CD4-positive, alpha-beta T cell treated with Interleukin-12 subunit alpha and Interleukin-12 subunit beta, for 1 hour (primary cell): ENCODE measurements around the gene TOLLIP.
"Not testable (repeated sequence)": the region's sequence is repeated elsewhere in the genome, so short reads cannot be mapped to it uniquely, and the experiment has no call there.

Experiments used
- DNase-seq: peaks from one replicate; pipeline ENCODE4 v3.0.0-alpha.2; 2020

Gene TOLLIP

GRCh38 chr11:1279674-1280055 lies 29.8 kb downstream of the TOLLIP start:
- no peak for DNase-seq

DNA sequence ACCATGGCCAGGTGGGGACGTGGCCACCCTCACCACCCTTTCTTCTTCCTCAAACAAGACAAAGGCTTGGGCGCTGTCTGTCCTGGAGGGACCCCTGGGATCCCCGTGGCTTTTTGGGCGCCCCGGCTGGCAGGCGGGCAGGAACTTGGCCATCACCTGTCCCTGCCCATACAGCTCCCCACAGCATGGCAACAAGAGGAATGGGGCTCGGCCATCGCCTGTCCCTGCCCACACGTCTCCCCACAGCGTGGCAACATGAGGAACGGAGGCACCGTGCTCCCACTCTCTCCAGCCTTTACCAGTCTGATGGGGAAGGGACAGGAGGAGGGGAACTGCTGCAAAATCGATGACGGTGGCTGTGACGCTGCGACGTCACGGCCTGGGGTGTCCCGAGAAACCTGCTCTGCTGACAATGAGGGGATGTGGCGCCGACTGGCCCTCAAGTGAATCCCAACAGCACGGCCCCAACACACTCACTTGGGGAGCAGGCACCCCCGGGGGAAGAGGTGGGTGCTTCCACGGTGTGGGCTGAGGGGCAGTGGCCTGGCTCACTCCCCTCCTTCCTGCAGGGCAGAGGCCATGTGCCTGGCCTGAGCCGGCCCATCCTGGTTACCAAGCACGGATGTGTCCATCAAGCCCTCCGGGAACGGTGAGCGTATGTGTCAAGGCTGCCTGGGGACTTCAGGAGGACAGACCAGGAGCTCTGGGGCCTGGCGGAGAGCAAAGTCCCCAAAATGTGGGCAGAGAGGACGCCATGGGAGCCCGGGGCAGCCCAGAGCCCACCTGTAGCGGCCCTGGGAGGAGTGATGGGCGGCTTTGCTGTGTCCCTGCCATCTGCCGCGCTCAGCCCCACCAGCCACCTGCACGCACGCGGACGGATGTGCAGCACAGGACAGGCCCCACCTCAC lies 30.4 kb downstream of the TOLLIP start:
- no peak for DNase-seq

GRCh38 chr11:1277936-1278512 lies 31.4 kb downstream of the TOLLIP start:
- no peak for DNase-seq

- DNase-seq, result no peak
Measured at GRCh38 chr11:1276866-1277615, 32.4 kb downstream of the TOLLIP start.

DNA sequence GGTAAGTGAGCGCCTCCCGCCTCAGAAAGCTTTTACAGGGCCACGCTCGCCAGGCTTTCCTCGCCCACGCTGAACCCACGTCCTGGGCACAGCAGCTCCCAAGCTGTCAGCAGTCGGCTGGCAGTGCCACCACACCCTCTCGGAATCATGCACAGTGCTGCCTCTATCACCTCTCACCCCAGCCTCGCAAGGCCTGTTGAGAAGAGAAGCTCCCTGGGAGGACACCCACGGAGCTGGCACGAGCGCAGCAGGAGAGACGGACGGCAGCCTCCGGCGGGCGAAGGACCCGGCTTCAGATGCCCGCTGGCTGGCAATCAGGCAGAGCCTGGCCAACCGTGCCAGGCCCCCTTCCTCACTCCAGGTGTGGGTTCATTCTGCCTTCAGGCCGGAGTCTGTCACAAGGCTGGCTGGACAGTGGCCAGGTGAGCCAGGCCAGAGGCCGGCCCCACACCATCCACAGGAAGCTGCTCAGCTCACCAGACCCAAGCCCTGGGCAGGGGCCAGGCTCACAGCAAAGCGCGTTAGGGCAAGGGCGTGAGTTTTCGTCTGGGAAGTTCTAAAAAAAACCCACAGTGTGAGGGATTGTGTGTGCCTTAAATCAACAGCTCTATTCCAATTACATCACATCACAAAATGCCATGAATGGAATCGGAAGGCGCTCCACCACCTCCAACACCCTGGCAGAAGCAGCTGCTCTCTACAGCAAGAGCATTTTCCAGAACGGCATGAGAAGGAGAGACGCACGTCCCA lies 33.2 kb downstream of the TOLLIP start:
- DNase-seq, result no peak

GRCh38 chr11:1275021-1275420 lies 34.4 kb downstream of the TOLLIP start:
- no peak for DNase-seq

- DNase-seq, result no peak
Measured at GRCh38 chr11:1274501-1274900, 34.9 kb downstream of the TOLLIP start.

- no peak for DNase-seq
Measured at GRCh38 chr11:1272531-1272930, 36.9 kb downstream of the TOLLIP start.

GRCh38 chr11:1271927-1272326 lies 37.5 kb downstream of the TOLLIP start:
- DNase-seq, result no peak

GRCh38 chr11:1271406-1271805 lies 38.0 kb downstream of the TOLLIP start:
- no peak for DNase-seq

DNA sequence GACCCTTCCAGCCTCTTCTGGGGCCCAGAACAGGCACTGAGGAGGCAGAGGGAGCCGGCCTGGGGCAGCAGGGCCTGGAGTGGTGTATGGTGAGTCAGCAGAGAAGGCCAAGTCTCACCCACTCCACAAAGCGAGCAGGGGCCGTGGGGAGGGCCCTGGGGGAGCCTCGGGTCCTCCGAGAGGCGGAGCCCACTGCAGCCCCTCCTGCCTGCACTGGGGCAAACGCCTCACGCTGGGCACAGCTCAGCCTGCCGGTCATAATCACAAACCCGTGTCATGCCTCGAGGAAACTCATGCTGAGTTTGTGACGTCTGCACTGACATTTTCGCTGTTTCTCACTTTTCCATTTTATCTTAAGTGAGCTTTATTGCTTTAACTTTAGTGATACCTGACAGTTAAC lies 38.4 kb downstream of the TOLLIP start:
- DNase-seq, result no peak

DNA sequence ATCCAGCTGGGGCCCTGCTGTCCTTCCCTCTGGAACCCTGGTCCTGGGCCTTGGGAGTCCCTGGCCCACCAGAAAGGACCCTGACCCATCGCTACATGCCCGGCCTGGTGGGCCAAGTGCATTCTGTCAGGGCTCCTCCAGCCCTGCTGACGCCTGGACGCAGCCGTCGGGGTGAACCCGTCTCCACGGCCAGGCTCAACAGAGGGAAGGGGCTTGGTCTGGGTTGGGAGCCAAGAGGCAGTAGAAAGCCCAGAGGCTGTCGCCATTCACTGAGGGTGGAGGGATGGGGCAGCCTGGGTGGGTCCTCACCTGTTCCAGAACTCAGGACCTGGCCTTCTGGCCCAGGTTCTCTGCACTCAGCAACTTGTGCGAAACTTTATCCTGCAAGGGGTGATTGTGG lies 39.0 kb downstream of the TOLLIP start:
- DNase-seq, result no peak

GRCh38 chr11:1269957-1270356 lies 39.5 kb downstream of the TOLLIP start:
- no peak for DNase-seq

- DNase-seq, result no peak
Measured at GRCh38 chr11:1267441-1268100, 41.9 kb downstream of the TOLLIP start.

- not testable (repeated sequence) for DNase-seq
Measured at GRCh38 chr11:1266976-1267375, 42.5 kb downstream of the TOLLIP start.

DNA sequence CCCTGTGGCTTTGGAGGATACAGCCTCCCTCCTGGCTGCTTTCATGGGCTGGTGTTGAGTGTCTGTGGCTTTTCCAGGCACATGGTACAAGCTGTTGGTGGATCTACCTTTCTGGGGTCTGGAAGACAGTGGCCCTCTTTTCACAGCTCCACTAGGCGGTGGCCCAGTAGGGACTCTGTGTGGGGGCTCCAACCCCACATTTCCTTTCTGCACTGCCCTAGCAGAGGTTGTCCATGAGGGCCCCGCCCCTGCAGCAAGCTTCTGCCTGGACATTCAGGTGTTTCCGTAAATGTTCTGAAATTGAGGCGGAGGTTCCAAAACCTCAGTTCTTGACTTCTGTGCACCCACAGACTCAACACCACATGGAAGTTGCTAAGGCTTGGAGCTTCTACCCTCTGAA lies 44.0 kb downstream of the TOLLIP start:
- DNase-seq, result not testable (repeated sequence)

- DNase-seq, result peak; percentile 69
Measured at GRCh38 chr11:1264444-1264843, 45.0 kb downstream of the TOLLIP start.

DNA sequence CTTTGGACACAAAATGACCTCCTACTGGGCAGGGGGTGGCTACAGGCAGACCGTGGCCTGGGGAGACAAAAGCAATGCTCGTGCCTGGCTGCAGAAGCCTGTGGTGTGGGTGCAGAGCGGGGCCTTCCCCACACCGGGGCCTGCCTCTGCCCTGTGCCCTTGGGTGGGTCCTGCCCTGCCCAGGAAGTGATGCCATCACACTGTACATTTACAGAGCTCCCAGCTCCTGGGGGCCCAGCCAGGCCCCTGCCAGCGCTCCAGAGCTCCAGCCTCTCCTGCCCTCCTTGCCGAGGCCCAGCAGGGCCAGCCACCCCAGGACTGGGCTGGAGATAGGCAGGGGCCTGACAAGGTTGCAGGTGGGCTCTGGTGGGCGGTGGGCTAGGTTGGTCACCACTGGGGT lies 46.4 kb downstream of the TOLLIP start:
- DNase-seq, result peak; percentile 44

- DNase-seq, result peak; percentile 90
Measured at GRCh38 chr11:1262172-1263006, 47.0 kb downstream of the TOLLIP start.

GRCh38 chr11:1261241-1262071 lies 48.0 kb downstream of the TOLLIP start:
- no peak for DNase-seq

GRCh38 chr11:1260620-1261019 lies 48.8 kb downstream of the TOLLIP start:
- DNase-seq, result no peak
